ENCODE results near the gene USP17L11. TPM values are rescaled to one million over a fixed set of nuclear protein-coding genes. Genes with fewer than 3 reads are reported as not detected.
"Not testable (repeated sequence)": the region's sequence is repeated elsewhere in the genome, so short reads cannot be mapped to it uniquely, and the experiment has no call there.

USP17L11 gene
- not detected for total RNA-seq
- long read RNA-seq: 0 reads

GRCh38 chr4:9215105-9215504 lies at the start of gene USP17L11:
Gene USP17L11, plus strand, starts transcription at chr4:9215405. Its CDS starts 0 bp downstream, at chr4:9215405.
- ATAC-seq; H3K9me3 ChIP-seq; H3K4me1 ChIP-seq; H3K4me3 ChIP-seq; H3K27ac ChIP-seq; H3K27me3 ChIP-seq; DNase-seq; intact Hi-C loops (cut with DNase I); H3K36me3 ChIP-seq: not testable (repeated sequence)
- no CpG with 5 or more reads among the region's 14 CpGs for WGBS (ENCODE audit: insufficient coverage, low coverage, low lambda C conversion rate, missing lambda C conversion rate)

GRCh38 chr4:9165990-9166389 lies 49.2 kb upstream of the USP17L11 start:
- H3K4me3 ChIP-seq; H3K36me3 ChIP-seq; H3K27ac ChIP-seq; DNase-seq; ATAC-seq; H3K27me3 ChIP-seq; H3K4me1 ChIP-seq; H3K9me3 ChIP-seq; intact Hi-C loops (cut with DNase I): not testable (repeated sequence)
- no CpG with 5 or more reads among the region's 8 CpGs for WGBS (ENCODE audit: insufficient coverage, low coverage, low lambda C conversion rate, missing lambda C conversion rate)

DNA sequence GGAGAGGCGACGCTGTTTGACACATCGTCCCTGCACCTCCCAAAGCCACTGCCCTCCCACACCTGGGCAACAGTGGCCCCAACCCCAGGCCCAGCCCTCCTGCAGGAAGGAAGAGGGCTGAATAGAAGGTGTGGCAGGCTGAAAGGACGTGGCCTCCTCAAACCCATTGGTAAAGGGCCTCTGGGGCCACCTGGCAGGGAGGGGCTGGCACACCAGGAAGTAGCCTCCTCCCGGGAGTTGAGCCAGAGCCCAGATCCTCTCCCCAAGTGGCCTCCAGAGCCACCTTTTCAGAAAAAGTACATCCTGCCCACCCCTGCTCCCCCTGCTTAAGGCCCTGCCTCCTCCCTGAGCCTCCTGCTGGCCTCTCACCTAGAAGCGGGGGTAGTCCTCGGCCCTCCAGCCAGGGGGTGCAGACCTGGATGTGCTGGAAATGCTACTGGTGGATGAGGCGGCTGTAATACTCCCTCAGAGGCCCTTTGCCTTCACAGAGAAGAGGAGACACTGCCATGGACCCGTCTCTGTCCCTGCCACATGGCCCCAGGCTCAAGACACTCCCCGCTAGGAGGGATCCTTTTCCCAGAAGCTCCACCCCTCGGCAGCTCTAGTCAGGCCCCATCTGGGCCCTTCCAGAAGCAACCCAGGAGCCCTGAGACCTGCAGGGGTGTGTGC lies 45.3 kb upstream of the USP17L11 start, which contains the start of gene FAM90A26:
TSS of gene FAM90A26 (plus strand) at position 619 of the 669 bp plus-strand sequence. CDS start 2,764 bp downstream, outside the sequence.
- H3K9me3 ChIP-seq; H3K27ac ChIP-seq; H3K4me3 ChIP-seq; H3K27me3 ChIP-seq; H3K4me1 ChIP-seq; DNase-seq; H3K36me3 ChIP-seq; intact Hi-C loops (cut with DNase I); ATAC-seq: not testable (repeated sequence)
- no CpG with 5 or more reads among the region's 11 CpGs for WGBS (ENCODE audit: insufficient coverage, low coverage, low lambda C conversion rate, missing lambda C conversion rate)

DNA sequence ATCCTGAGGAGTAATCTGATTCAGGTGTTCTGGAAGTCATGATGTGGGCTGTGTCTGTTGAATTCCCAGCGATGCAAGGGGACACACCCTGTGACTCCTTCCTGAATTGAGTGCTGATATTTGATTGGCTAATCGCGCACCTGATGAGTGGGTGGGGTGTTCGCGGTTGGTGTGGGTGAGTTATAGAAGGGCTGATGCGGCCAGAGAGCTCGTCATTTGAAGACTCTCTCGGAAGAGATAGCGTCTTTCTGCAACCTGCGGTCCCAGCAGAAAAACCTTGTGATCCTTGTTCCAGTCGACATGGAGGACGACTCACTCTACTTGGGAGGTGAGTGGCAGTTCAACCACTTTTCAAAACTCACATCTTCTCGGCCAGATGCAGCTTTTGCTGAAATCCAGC lies 4.8 kb upstream of the USP17L11 start, which contains the start of gene USP17L10:
TSS of gene USP17L10 (plus strand) at position 301 of the 400 bp plus-strand sequence. CDS start at position 301, 0 bp downstream.
- WGBS (ENCODE audit: insufficient coverage, low coverage, low lambda C conversion rate, missing lambda C conversion rate): no CpG with 5 or more reads among the region's 13 CpGs
- H3K36me3 ChIP-seq; intact Hi-C loops (cut with DNase I): not testable (repeated sequence)

GRCh38 chr4:9214701-9215100 lies 504 bp upstream of the USP17L11 start:
- H3K4me3 ChIP-seq; H3K9me3 ChIP-seq; ATAC-seq; H3K27ac ChIP-seq; H3K27me3 ChIP-seq; H3K36me3 ChIP-seq; H3K4me1 ChIP-seq; intact Hi-C loops (cut with DNase I): not testable (repeated sequence)
- DNase-seq: peak in 2 of 3 donors; percentile 7 to 17
- 64% methylated on average over 13 of the region's 14 CpGs for WGBS (ENCODE audit: insufficient coverage, low coverage, low lambda C conversion rate, missing lambda C conversion rate)

More for the DNA sequence above, 4.8 kb upstream of the USP17L11 start, which contains the start of gene USP17L10:
- H3K4me3 ChIP-seq, H3K27ac ChIP-seq, H3K4me1 ChIP-seq, H3K27me3 ChIP-seq, H3K9me3 ChIP-seq, DNase-seq, ATAC-seq: not testable (repeated sequence)

GRCh38 chr4:9219852-9220251 lies 4.6 kb downstream of the USP17L11 start, which contains the start of gene USP17L12:
Gene USP17L12, plus strand, starts transcription at chr4:9220152. Its CDS starts 0 bp downstream, at chr4:9220152.
- H3K27ac ChIP-seq; H3K27me3 ChIP-seq; H3K4me1 ChIP-seq; DNase-seq; H3K4me3 ChIP-seq; ATAC-seq; intact Hi-C loops (cut with DNase I); H3K36me3 ChIP-seq; H3K9me3 ChIP-seq: not testable (repeated sequence)
- WGBS (ENCODE audit: insufficient coverage, low coverage, low lambda C conversion rate, missing lambda C conversion rate): no CpG with 5 or more reads among the region's 13 CpGs

- DNase-seq; H3K27ac ChIP-seq; H3K36me3 ChIP-seq; H3K9me3 ChIP-seq; intact Hi-C loops (cut with DNase I); H3K27me3 ChIP-seq; H3K4me3 ChIP-seq; ATAC-seq; H3K4me1 ChIP-seq: not testable (repeated sequence)
- WGBS (ENCODE audit: insufficient coverage, low coverage, low lambda C conversion rate, missing lambda C conversion rate): no CpG with 5 or more reads among the region's 14 CpGs
These were observed 9.4 kb downstream of the USP17L11 start, which contains the start of gene USP17L13 for GRCh38 chr4:9224596-9224995. Gene USP17L13, plus strand, starts transcription at chr4:9224896. Its CDS starts 0 bp downstream, at chr4:9224896.

GRCh38 chr4:9230249-9230648 lies 15.0 kb downstream of the USP17L11 start:
- H3K4me3 ChIP-seq; H3K27me3 ChIP-seq; H3K9me3 ChIP-seq; intact Hi-C loops (cut with DNase I); H3K4me1 ChIP-seq; ATAC-seq; H3K36me3 ChIP-seq; H3K27ac ChIP-seq: not testable (repeated sequence)
- peak; percentile 7 to 16 (median 12) for DNase-seq
- WGBS (ENCODE audit: insufficient coverage, low coverage, low lambda C conversion rate, missing lambda C conversion rate): 70% methylated on average over 5 of the region's 8 CpGs

GRCh38 chr4:9234085-9234484 lies 18.9 kb downstream of the USP17L11 start, which contains the start of gene USP17L15:
Gene USP17L15, plus strand, starts transcription at chr4:9234385. Its CDS starts 0 bp downstream, at chr4:9234385.
- H3K27ac ChIP-seq; H3K4me3 ChIP-seq; H3K9me3 ChIP-seq; H3K4me1 ChIP-seq; H3K27me3 ChIP-seq; DNase-seq; ATAC-seq; intact Hi-C loops (cut with DNase I); H3K36me3 ChIP-seq: not testable (repeated sequence)
- WGBS (ENCODE audit: insufficient coverage, low coverage, low lambda C conversion rate, missing lambda C conversion rate): no CpG with 5 or more reads among the region's 15 CpGs

DNA sequence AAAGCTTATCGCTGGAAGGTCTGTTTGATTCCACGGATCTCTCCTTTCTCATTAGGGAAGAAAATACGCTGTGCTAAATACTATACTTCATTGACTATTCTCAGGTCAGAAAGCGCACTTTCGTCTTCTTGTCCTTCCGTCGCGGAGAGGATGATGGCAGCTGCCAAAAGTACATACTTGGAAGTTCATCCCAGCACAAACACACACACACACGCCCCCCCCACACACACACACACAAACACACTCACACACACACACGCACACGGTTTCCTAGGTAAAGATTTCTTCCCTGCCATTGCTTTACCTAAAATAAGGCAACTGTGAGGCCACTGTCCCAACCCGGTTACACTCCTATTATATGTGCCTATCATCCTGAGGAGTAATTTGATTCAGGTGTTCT lies 23.3 kb downstream of the USP17L11 start:
- H3K9me3 ChIP-seq; ATAC-seq; H3K4me1 ChIP-seq; intact Hi-C loops (cut with DNase I); H3K27me3 ChIP-seq; H3K27ac ChIP-seq; H3K36me3 ChIP-seq; H3K4me3 ChIP-seq: not testable (repeated sequence)
- peak in 2 of 3 donors; percentile 24 to 36 for DNase-seq
- WGBS (ENCODE audit: insufficient coverage, low coverage, low lambda C conversion rate, missing lambda C conversion rate): 60% methylated on average over 5 of the region's 12 CpGs

DNA sequence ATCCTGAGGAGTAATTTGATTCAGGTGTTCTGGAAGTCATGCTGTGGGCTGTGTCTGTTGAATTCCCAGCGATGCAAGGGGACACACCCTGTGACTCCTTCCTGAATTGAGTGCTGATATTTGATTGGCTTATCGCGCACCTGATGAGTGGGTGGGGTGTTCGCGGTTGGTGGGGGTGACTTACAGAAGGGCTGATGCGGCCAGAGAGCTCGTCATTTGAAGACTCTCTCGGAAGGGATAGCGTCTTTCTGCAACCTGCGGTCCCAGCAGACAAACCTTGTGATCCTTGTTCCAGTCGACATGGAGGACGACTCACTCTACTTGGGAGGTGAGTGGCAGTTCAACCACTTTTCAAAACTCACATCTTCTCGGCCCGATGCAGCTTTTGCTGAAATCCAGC lies 28.4 kb downstream of the USP17L11 start, which contains the start of gene USP17L17:
TSS of gene USP17L17 (plus strand) at position 301 of the 400 bp plus-strand sequence. CDS start at position 301, 0 bp downstream.
- H3K4me3 ChIP-seq; H3K4me1 ChIP-seq; H3K27ac ChIP-seq; H3K36me3 ChIP-seq; H3K27me3 ChIP-seq; ATAC-seq; DNase-seq; intact Hi-C loops (cut with DNase I); H3K9me3 ChIP-seq: not testable (repeated sequence)
- 77% methylated on average over 13 of the region's 14 CpGs for WGBS (ENCODE audit: insufficient coverage, low coverage, low lambda C conversion rate, missing lambda C conversion rate)
